AG09309 (cell line): ENCODE results near the gene PARD3.

Experiments used
- DNase-seq: peaks from one replicate; pipeline ENCODE4 v3.0.0-alpha.2; 2010; ENCODE audit warnings: low read depth
- H3K4me3 ChIP-seq: 2 replicates; pipeline ENCODE4 v1.5.1; 2011; ENCODE audit warnings: mild to moderate bottlenecking, low read depth, low read length, moderate library complexity; ENCODE audit not compliant: control insufficient read depth
- CTCF ChIP-seq: IDR thresholded peaks from 2 replicates; pipeline ENCODE4 v1.5.1; 2011; ENCODE audit warnings: mild to moderate bottlenecking, low read depth, low read length, inconsistent platforms; ENCODE audit not compliant: insufficient read depth, control insufficient read depth; ENCODE audit errors: missing control alignments

Gene PARD3

GRCh38 chr10:34116681-34117271 lies 698.3 kb downstream of the PARD3 start:
- no peak for DNase-seq
- no peak overlapping the region for H3K4me3 ChIP-seq
- no peak for TF ChIP-seq CTCF

GRCh38 chr10:34116220-34116641 lies 698.9 kb downstream of the PARD3 start:
- no peak for DNase-seq
- no peak overlapping the region for H3K4me3 ChIP-seq
- TF ChIP-seq CTCF: no peak

- DNase-seq: no peak
- H3K4me3 ChIP-seq: no peak overlapping the region
- no peak for TF ChIP-seq CTCF
These were observed 700.2 kb downstream of the PARD3 start for GRCh38 chr10:34114914-34115313.

- H3K4me3 ChIP-seq: no peak overlapping the region
- DNase-seq: no peak
- TF ChIP-seq CTCF: no peak
These were observed 701.4 kb downstream of the PARD3 start for GRCh38 chr10:34113504-34114225.

- no peak for TF ChIP-seq CTCF
- no peak for DNase-seq
- H3K4me3 ChIP-seq: no peak overlapping the region
These were observed 702.8 kb downstream of the PARD3 start for GRCh38 chr10:34112171-34112782.

GRCh38 chr10:34111179-34111578 lies 703.9 kb downstream of the PARD3 start:
- no peak for DNase-seq
- TF ChIP-seq CTCF: no peak
- H3K4me3 ChIP-seq: no peak overlapping the region
